NCI-H187 treated with DMSO at 0.1 percent for 48 hours (cell line): ENCODE data around the gene TPST1.
"Not testable (repeated sequence)": the region's sequence is repeated elsewhere in the genome, so short reads cannot be mapped to it uniquely, and the experiment has no call there.

Experiments
- DNase-seq: peaks from one replicate; lab custom pipeline; 2025; lab: John Stamatoyannopoulos, UW

Gene TPST1

GRCh38 chr7:66188645-66189044 is 16.5 kb upstream of the TPST1 start:
- DNase-seq = no peak

- DNase-seq = no peak
These were observed 15.2 kb upstream of the TPST1 start for GRCh38 chr7:66189695-66190503.

GRCh38 chr7:66190504-66190857 is 14.7 kb upstream of the TPST1 start:
- DNase-seq = no peak

- DNase-seq = no peak
These were observed 11.9 kb upstream of the TPST1 start for GRCh38 chr7:66193146-66193725.

- no peak for DNase-seq
These were observed 6.7 kb upstream of the TPST1 start for GRCh38 chr7:66198469-66198868.

- no peak for DNase-seq
These were observed 6.2 kb upstream of the TPST1 start for GRCh38 chr7:66198956-66199355.

- DNase-seq = no peak
These were observed 2.7 kb upstream of the TPST1 start for GRCh38 chr7:66202441-66202840.

GRCh38 chr7:66205741-66206090 is 582 bp downstream of the TPST1 start:
- DNase-seq = no peak

- DNase-seq = no peak
These were observed 1.2 kb downstream of the TPST1 start for GRCh38 chr7:66206119-66206933.

- DNase-seq = no peak
These were observed 1.8 kb downstream of the TPST1 start for GRCh38 chr7:66206934-66207240.

- DNase-seq = no peak
These were observed 2.4 kb downstream of the TPST1 start for GRCh38 chr7:66207540-66207939.

GRCh38 chr7:66211429-66211828 is 6.3 kb downstream of the TPST1 start:
- no peak for DNase-seq

GRCh38 chr7:66213637-66214036 is 8.5 kb downstream of the TPST1 start:
- DNase-seq = no peak

GRCh38 chr7:66216687-66217086 is 11.6 kb downstream of the TPST1 start:
- no peak for DNase-seq

GRCh38 chr7:66219805-66220204 is 14.7 kb downstream of the TPST1 start:
- no peak for DNase-seq

GRCh38 chr7:66221442-66221841 is 16.3 kb downstream of the TPST1 start:
- no peak for DNase-seq

GRCh38 chr7:66227808-66228207 is 22.7 kb downstream of the TPST1 start:
- DNase-seq = no peak

- not testable (repeated sequence) for DNase-seq
These were observed 26.4 kb downstream of the TPST1 start for GRCh38 chr7:66231326-66232216.

- no peak for DNase-seq
These were observed 28.5 kb downstream of the TPST1 start for GRCh38 chr7:66233638-66234037.

- peak; percentile 42 for DNase-seq
These were observed 31.7 kb downstream of the TPST1 start for GRCh38 chr7:66236713-66237303.

GRCh38 chr7:66237906-66238772 is 33.0 kb downstream of the TPST1 start:
- no peak for DNase-seq
